HEK293 (cell line): ENCODE measurements around the gene PKHD1.

Experiments used
- CTCF ChIA-PET: fragments of 350-600 bp; formaldehyde crosslinking; extraction: SDS; loops from one replicate; lab custom pipeline; 2021; ENCODE audit warnings: antibody characterized with exemption; lab: Yijun Ruan, JAX
- POLR2A ChIA-PET: fragments of 300-600 bp; formaldehyde crosslinking; extraction: SDS; loops from one replicate; lab custom pipeline; 2020; ENCODE audit warnings: antibody characterized with exemption, inconsistent platforms; lab: Yijun Ruan, JAX
- H3K27ac ChIP-seq: fragments of 200-500 bp; sonication (Bioruptor generic); 2 replicates; pipeline ENCODE4 v1.5.1; 2014; ENCODE audit warnings: low read depth, low read length, control low read depth, inconsistent platforms; ENCODE audit errors: extremely low read depth
- H3K36me3 ChIP-seq, 2 experiments: fragments of 200-500 bp in 1 of 2; sonication (Bioruptor generic) in 1 of 2; 1 replicate in 1 of 2; 2 replicates in 1 of 2; pipeline ENCODE4 v1.5.1; 2014 to 2017; ENCODE audit warnings: inconsistent platforms in 2 of 2, low read length in 2 of 2; ENCODE audit not compliant: control insufficient read depth in 2 of 2, insufficient read depth in 1 of 2
- H3K4me1 ChIP-seq: fragments of 200-500 bp; sonication (Bioruptor generic); 2 replicates; pipeline ENCODE4 v1.5.1; 2014; ENCODE audit warnings: mild to moderate bottlenecking, low read length, inconsistent platforms; ENCODE audit not compliant: control insufficient read depth, insufficient read depth
- H3K4me3 ChIP-seq: 2 replicates; pipeline ENCODE4 v1.5.1; 2011; ENCODE audit warnings: low read depth, mild to moderate bottlenecking, control low read depth, low read length, moderate library complexity
- H3K9me3 ChIP-seq: fragments of 200-500 bp; sonication (Bioruptor generic); 2 replicates; pipeline ENCODE4 v1.5.1; 2014; ENCODE audit warnings: low read depth, low read length, inconsistent platforms; ENCODE audit not compliant: control insufficient read depth, insufficient read depth
- BCL11A ChIP-seq: fragments of 450-650 bp; formaldehyde crosslinking; IDR thresholded peaks from 2 replicates; pipeline ENCODE4 v1.5.1; 2016; ENCODE audit warnings: low read depth, missing biosample characterization, missing genetic modification characterization
- EGR2 ChIP-seq: fragments of 450-650 bp; formaldehyde crosslinking; IDR thresholded peaks from 2 replicates; pipeline ENCODE4 v1.5.1; 2016; ENCODE audit warnings: low read depth, missing biosample characterization, missing genetic modification characterization
- MEIS1 ChIP-seq: sonication (generic); formaldehyde crosslinking; IDR thresholded peaks from 2 replicates; pipeline ENCODE4 v1.8.1; 2022; ENCODE audit warnings: missing genetic modification reagents, mild to moderate bottlenecking, borderline replicate concordance
- PBX3 ChIP-seq: sonication (generic); formaldehyde crosslinking; IDR thresholded peaks from 2 replicates; pipeline ENCODE4 v1.8.1; 2022; ENCODE audit warnings: mild to moderate bottlenecking, moderate library complexity, missing genetic modification reagents
- SETDB1 ChIP-seq: IDR thresholded peaks from one replicate; pipeline ENCODE4 v1.6.1; 2017; ENCODE audit warnings: mild to moderate bottlenecking, low read length, moderate library complexity, mixed read lengths; ENCODE audit not compliant: insufficient read length
- ZBTB21 ChIP-seq: fragments of 450-650 bp; formaldehyde crosslinking; IDR thresholded peaks from 2 replicates; pipeline ENCODE4 v1.5.1; 2017; ENCODE audit warnings: missing biosample characterization, missing genetic modification characterization
- ZBTB6 ChIP-seq: fragments of 450-650 bp; formaldehyde crosslinking; IDR thresholded peaks from 2 replicates; pipeline ENCODE4 v1.5.1; 2017; ENCODE audit warnings: missing biosample characterization, missing genetic modification characterization
- ZBTB7A ChIP-seq: fragments of 450-650 bp; formaldehyde crosslinking; IDR thresholded peaks from 2 replicates; pipeline ENCODE4 v1.5.1; 2016; ENCODE audit warnings: low read depth, missing biosample characterization, missing genetic modification characterization
- ZFP37 ChIP-seq: fragments of 450-650 bp; formaldehyde crosslinking; IDR thresholded peaks from 2 replicates; pipeline ENCODE4 v1.5.1; 2016; ENCODE audit warnings: missing biosample characterization, missing genetic modification characterization
- ZNF132 ChIP-seq: fragments of 450-650 bp; formaldehyde crosslinking; IDR thresholded peaks from 2 replicates; pipeline ENCODE4 v1.5.1; 2017; ENCODE audit warnings: missing biosample characterization, missing genetic modification characterization, borderline replicate concordance
- ZNF133 ChIP-seq: fragments of 450-650 bp; formaldehyde crosslinking; IDR thresholded peaks from 2 replicates; pipeline ENCODE4 v1.5.1; 2016; ENCODE audit warnings: missing biosample characterization, missing genetic modification characterization
- ZNF148 ChIP-seq: fragments of 450-650 bp; formaldehyde crosslinking; IDR thresholded peaks from 2 replicates; pipeline ENCODE4 v1.5.0; 2017; ENCODE audit warnings: missing biosample characterization, missing genetic modification characterization, borderline replicate concordance
- ZNF184 ChIP-seq: fragments of 450-650 bp; IDR thresholded peaks from 2 replicates; pipeline ENCODE4 v1.5.1; 2018; ENCODE audit warnings: missing biosample characterization, mild to moderate bottlenecking, missing genetic modification characterization
- ZNF19 ChIP-seq: fragments of 450-650 bp; formaldehyde crosslinking; IDR thresholded peaks from 2 replicates; pipeline ENCODE4; 2016; ENCODE audit warnings: missing biosample characterization, missing genetic modification characterization, low read depth
- ZNF37A ChIP-seq: fragments of 450-650 bp; IDR thresholded peaks from 2 replicates; pipeline ENCODE4 v1.5.1; 2018; ENCODE audit warnings: missing biosample characterization, missing genetic modification characterization
- ZNF423 ChIP-seq: fragments of 450-650 bp; formaldehyde crosslinking; IDR thresholded peaks from 2 replicates; pipeline ENCODE4 v1.5.1; 2016; ENCODE audit warnings: missing biosample characterization, missing genetic modification characterization
- ZNF621 ChIP-seq: fragments of 450-650 bp; formaldehyde crosslinking; IDR thresholded peaks from 2 replicates; pipeline ENCODE4 v1.5.1; 2017; ENCODE audit warnings: missing biosample characterization, missing genetic modification characterization
- ZNF701 ChIP-seq: fragments of 450-650 bp; formaldehyde crosslinking; IDR thresholded peaks from 2 replicates; pipeline ENCODE4 v1.5.1; 2016; ENCODE audit warnings: missing biosample characterization, missing genetic modification characterization
- ZSCAN16 ChIP-seq: fragments of 450-650 bp; formaldehyde crosslinking; IDR thresholded peaks from 2 replicates; pipeline ENCODE4 v1.5.1; 2016; ENCODE audit warnings: missing biosample characterization, missing genetic modification characterization
- ZSCAN18 ChIP-seq: fragments of 450-650 bp; formaldehyde crosslinking; IDR thresholded peaks from 2 replicates; pipeline ENCODE4 v1.5.1; 2016; ENCODE audit warnings: missing biosample characterization, missing genetic modification characterization
- ZSCAN23 ChIP-seq: fragments of 450-650 bp; formaldehyde crosslinking; IDR thresholded peaks from 2 replicates; pipeline ENCODE4 v1.5.1; 2016; ENCODE audit warnings: missing biosample characterization, missing genetic modification characterization

PKHD1 gene

GRCh38 chr6:51972659-51973058 is 114.8 kb downstream of the PKHD1 start:
- TF ChIP-seq ZNF132 (tag by site-specific recombination), result no peak
- no peak for TF ChIP-seq ZFP37 (tag by site-specific recombination)
- no peak for TF ChIP-seq ZBTB7A (tag by site-specific recombination)
- no peak for TF ChIP-seq ZNF184
- Histone ChIP-seq H3K9me3 (no peaks in the 10 kb centered on the region), H3K4me1 (no peaks in the 10 kb centered on the region), H3K27ac (no peak overlapping the region), H3K36me3 (no peaks in the 10 kb centered on the region), H3K4me3 (no peak overlapping the region)
- CTCF ChIA-PET, result interaction anchor here (0.9 to 5.2 kb wide), 2 partner anchors 12 to 15 kb away, joined by 3 to 33 read pairs; no protein-coding TSS in a partner anchor
- POLR2A ChIA-PET, result no interaction called here

- Histone ChIP-seq H3K9me3 (no peaks in the 10 kb centered on the region), H3K4me3 (no peak overlapping the region), H3K27ac (no peak overlapping the region), H3K4me1 (no peaks in the 10 kb centered on the region), H3K36me3 (no peaks in the 10 kb centered on the region)
- POLR2A ChIA-PET, result no interaction called here
- TF ChIP-seq ZNF701 (tag by site-specific recombination) (no peak), ZSCAN16 (tag by site-specific recombination) (no peak), ZNF621 (tag by site-specific recombination) (no peak), ZSCAN23 (tag by site-specific recombination) (no peak), ZNF148 (no peak), BCL11A (tag by site-specific recombination) (no peak), ZBTB6 (tag by site-specific recombination) (no peak), ZNF19 (tag by site-specific recombination) (no peak), ZBTB21 (tag by site-specific recombination) (no peak), MEIS1 (CRISPR knock-in tag) (no peak), ZSCAN18 (no peak)
- CTCF ChIA-PET, result interaction anchor here (1.6 kb wide), 1 partner anchor 9 kb away, joined by 14 read pairs; no protein-coding TSS in a partner anchor
Measured at GRCh38 chr6:51968265-51968664, 119.1 kb downstream of the PKHD1 start.

- Histone ChIP-seq H3K27ac (no peak overlapping the region), H3K4me3 (no peak overlapping the region), H3K9me3 (no peaks in the 10 kb centered on the region), H3K4me1 (no peaks in the 10 kb centered on the region), H3K36me3 (no peaks in the 10 kb centered on the region)
- no peak for TF ChIP-seq ZNF37A (tag by site-specific recombination)
- TF ChIP-seq EGR2 (tag by site-specific recombination), result no peak
- TF ChIP-seq ZNF133 (tag by site-specific recombination), result no peak
- no peak for TF ChIP-seq PBX3 (CRISPR knock-in tag)
- no peak for TF ChIP-seq SETDB1
- TF ChIP-seq ZNF423 (tag by site-specific recombination), result no peak
- CTCF ChIA-PET, result interaction anchor here (0.8 to 1.5 kb wide), 3 partner anchors 9 to 54 kb away, joined by 3 read pairs; no protein-coding TSS in a partner anchor
- POLR2A ChIA-PET, result no interaction called here
Measured at GRCh38 chr6:51965222-51965801, 122.1 kb downstream of the PKHD1 start.
